ENCODE measurements around the gene ATXN1. TPM values are rescaled to one million over a fixed set of nuclear protein-coding genes. Genes with fewer than 3 reads are reported as not detected.

The ATXN1 gene
- total and polyA plus RNA-seq, 2 of the 8 experiments (the other 6 are each of a cell fraction or from before 2014, with no cell fraction given), result 1.6 to 4.0 TPM

DNA sequence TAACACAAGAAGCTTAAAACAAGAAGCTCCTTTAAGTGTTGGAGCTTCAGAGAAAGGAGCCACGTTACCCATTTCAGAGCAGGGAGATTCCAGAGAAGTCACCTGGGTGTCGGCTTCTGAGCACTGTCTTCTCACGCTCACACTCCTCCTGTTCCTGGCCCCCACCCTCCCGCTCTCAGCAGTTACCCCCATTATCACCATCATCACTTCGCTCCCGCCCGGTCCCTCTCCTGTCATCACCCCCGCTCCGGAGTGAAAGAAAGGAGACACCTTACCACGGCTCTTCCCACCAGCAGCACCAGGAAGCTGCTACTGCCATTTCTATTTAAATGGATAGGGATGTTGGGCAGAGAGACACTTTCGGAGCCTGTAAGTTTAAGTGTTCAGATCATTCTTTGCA, 399.0 kb downstream of the ATXN1 start:
- H3K79me1 ChIP-seq (ENCODE audit: low read depth, low read length), result no peaks in the 10 kb centered on the region
- no peak for FAIRE-seq
- no peak overlapping the region for H3K18ac ChIP-seq (ENCODE audit: extremely low read depth, low read length)
- no peak overlapping the region for H3K4me3 ChIP-seq (ENCODE audit: extremely low read depth in 1 of 4, insufficient read depth in 2 of 4, low read depth in 3 of 4, low read length in 4 of 4)
- no peak overlapping the region for H3K27ac ChIP-seq (ENCODE audit: low read depth, low read length)
- no peak overlapping the region for H3K4me2 ChIP-seq (ENCODE audit: insufficient read depth in 1 of 2, low read depth in 2 of 2, low read length in 2 of 2)
- H2BK5ac ChIP-seq (ENCODE audit: low read depth, low read length), result no peak overlapping the region
- no peak overlapping the region for H2BK20ac ChIP-seq (ENCODE audit: low read length)
- no peak overlapping the region for H3K4ac ChIP-seq (replicated peaks; ENCODE audit: insufficient read length, low read depth, low read length)
- no peak overlapping the region for H2BK120ac ChIP-seq (replicated peaks; ENCODE audit: low read depth, low read length)
- ChIA-PET CTCF (ENCODE audit: partially characterized antibody) (interaction anchor here (0.8 to 1.1 kb wide), 2 partner anchors 30 to 47 kb away, joined by 3 read pairs; no protein-coding TSS in a partner anchor), POLR2A (ENCODE audit: partially characterized antibody) (no interaction called here)
- H4K91ac ChIP-seq (replicated peaks; ENCODE audit: insufficient read length, low read length), result no peak overlapping the region
- H3K79me2 ChIP-seq (ENCODE audit: control insufficient read depth in 1 of 2, insufficient read depth in 2 of 2, low read length in 2 of 2), result no peaks in the 10 kb centered on the region
- no peak overlapping the region for H3K14ac ChIP-seq (ENCODE audit: insufficient read length)
- H3K36me3 ChIP-seq (ENCODE audit: control insufficient read depth in 2 of 4, insufficient read depth in 4 of 4, low read length in 3 of 4), result no peaks in the 10 kb centered on the region
- 78% methylated on average over 11 of the region's 11 CpGs; no CpG with 5 or more reads in 1 of the 2 experiments for WGBS, 2 experiments (ENCODE audit: extremely low coverage in 1 of 2, insufficient coverage in 1 of 2, insufficient read length in 1 of 2, insufficient replicate concordance in 2 of 2, low coverage in 1 of 2, low lambda C conversion rate in 2 of 2, missing lambda C conversion rate in 1 of 2)
- H2BK15ac ChIP-seq (ENCODE audit: low read length), result no peak overlapping the region
- no peak overlapping the region for H3K9ac ChIP-seq (replicated peaks in 1 of 4; ENCODE audit: extremely low read depth in 1 of 4, low read depth in 3 of 4, low read length in 3 of 4)
- no peak overlapping the region for H2AFZ ChIP-seq (ENCODE audit: low read length)
- H3K23ac ChIP-seq (ENCODE audit: insufficient read length), result no peak overlapping the region
- H3K9me3 ChIP-seq (ENCODE audit: insufficient read depth in 2 of 2, low read depth in 1 of 2, low read length in 1 of 2), result no peaks in the 10 kb centered on the region
- no peaks in the 10 kb centered on the region for H3K27me3 ChIP-seq (replicated peaks in 1 of 4; ENCODE audit: control insufficient read depth in 3 of 4, extremely low read depth in 1 of 4, insufficient read depth in 3 of 4, low read length in 3 of 4)
- H2AK5ac ChIP-seq (ENCODE audit: low read depth, low read length), result no peak overlapping the region
- H4K5ac ChIP-seq (ENCODE audit: insufficient read length, low read depth, low read length), result no peak overlapping the region
- no peak for DNase-seq (ENCODE audit: low read depth in 1 of 2, low spot score in 2 of 2)
- no peak overlapping the region for H4K8ac ChIP-seq (ENCODE audit: extremely low read depth, insufficient read depth, low read length)
- no peaks in the 10 kb centered on the region for H4K20me1 ChIP-seq (replicated peaks in 1 of 2; ENCODE audit: control insufficient read depth in 1 of 2, insufficient read depth in 2 of 2, low read length in 2 of 2)
- H3K23me2 ChIP-seq (ENCODE audit: low read depth, low read length), result no peaks in the 10 kb centered on the region
- H3K4me1 ChIP-seq (replicated peaks in 1 of 4; ENCODE audit: control insufficient read depth in 3 of 4, insufficient read depth in 4 of 4, low read length in 3 of 4), result no peaks in the 10 kb centered on the region
- H3K56ac ChIP-seq (replicated peaks; ENCODE audit: insufficient read length, low read depth, low read length), result no peak overlapping the region
- H2BK12ac ChIP-seq (ENCODE audit: low read depth, low read length), result no peak overlapping the region
- TF ChIP-seq HDAC6 (IDR thresholded peaks at IDR 0.05; ENCODE audit: low read depth, low read length), result no peak
- TF ChIP-seq, protein P1, sequence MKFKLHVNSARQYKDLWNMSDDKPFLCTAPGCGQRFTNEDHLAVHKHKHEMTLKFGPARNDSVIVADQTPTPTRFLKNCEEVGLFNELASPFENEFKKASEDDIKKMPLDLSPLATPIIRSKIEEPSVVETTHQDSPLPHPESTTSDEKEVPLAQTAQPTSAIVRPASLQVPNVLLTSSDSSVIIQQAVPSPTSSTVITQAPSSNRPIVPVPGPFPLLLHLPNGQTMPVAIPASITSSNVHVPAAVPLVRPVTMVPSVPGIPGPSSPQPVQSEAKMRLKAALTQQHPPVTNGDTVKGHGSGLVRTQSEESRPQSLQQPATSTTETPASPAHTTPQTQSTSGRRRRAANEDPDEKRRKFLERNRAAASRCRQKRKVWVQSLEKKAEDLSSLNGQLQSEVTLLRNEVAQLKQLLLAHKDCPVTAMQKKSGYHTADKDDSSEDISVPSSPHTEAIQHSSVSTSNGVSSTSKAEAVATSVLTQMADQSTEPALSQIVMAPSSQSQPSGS (IDR thresholded peaks at IDR 0.05; ENCODE audit: low read length), result no peak
- no peak for TF ChIP-seq GTF2F1 (IDR thresholded peaks at IDR 0.05; ENCODE audit: borderline replicate concordance, low read depth, low read length)
- TF ChIP-seq SIN3A (conservative IDR thresholded peaks at IDR 0.05 in 1 of 2, IDR thresholded peaks at IDR 0.05 in 1 of 2; ENCODE audit: low read depth in 1 of 2, low read length in 2 of 2), result no peak
- no peak for TF ChIP-seq RNF2 (IDR thresholded peaks at IDR 0.05; ENCODE audit: borderline replicate concordance, low read depth, low read length, missing control alignments, poor library complexity, severe bottlenecking)
- TF ChIP-seq SP4 (IDR thresholded peaks at IDR 0.05; ENCODE audit: low read length), result no peak
- no peak for TF ChIP-seq RFX5 (IDR thresholded peaks at IDR 0.05; ENCODE audit: borderline replicate concordance, low read depth, low read length)
- TF ChIP-seq EGR1 (IDR thresholded peaks at IDR 0.05; ENCODE audit: borderline replicate concordance, low read depth, low read length), result no peak
- TF ChIP-seq EP300 (IDR thresholded peaks at IDR 0.05; ENCODE audit: borderline replicate concordance in 1 of 2, low read depth in 2 of 2, low read length in 2 of 2), result no peak
- TF ChIP-seq SP1 (IDR thresholded peaks at IDR 0.05; ENCODE audit: low read depth, low read length), result no peak
- TF ChIP-seq HDAC2 (IDR thresholded peaks at IDR 0.05; ENCODE audit: borderline replicate concordance in 1 of 2, low read depth in 2 of 2, low read length in 2 of 2), result no peak
- TF ChIP-seq FOSL1 (IDR thresholded peaks at IDR 0.05; ENCODE audit: insufficient read depth, low read depth, low read length), result no peak
